SU-DHL-6 (cell line): ENCODE results near the gene IGFBP4.

Source experiments
- CTCF ChIP-seq: fragments of 200-600 bp; sonication (generic); IDR thresholded peaks from one replicate; pipeline ENCODE4 v1.5.1; 2017; ENCODE audit warnings: antibody characterized with exemption, mild to moderate bottlenecking, low read length, moderate library complexity; ENCODE audit not compliant: insufficient read depth, poor library complexity, severe bottlenecking
- EZH2phosphoT487 ChIP-seq: fragments of 200-600 bp; sonication (generic), shearing (Covaris generic); conservative IDR thresholded peaks from 2 replicates; pipeline ENCODE4 v1.6.1; 2018; ENCODE audit warnings: mild to moderate bottlenecking, antibody characterized with exemption, low read length, moderate library complexity, mixed read lengths

- TF ChIP-seq CTCF: no peak
- no peak for TF ChIP-seq EZH2phosphoT487
These were observed 2.7 kb downstream of the IGFBP4 start for GRCh38 chr17:40445751-40446468.
